GM18508 (cell line): ENCODE measurements around the gene ACOX1.

Experiments used
- ATAC-seq: cut with Tn5 transposase; IDR thresholded peaks from one replicate; pipeline ENCODE4 v1.9.1; 2021; ENCODE audit warnings: moderate number of reproducible peaks; ENCODE audit not compliant: insufficient read depth, unreplicated experiment

ACOX1 gene

DNA sequence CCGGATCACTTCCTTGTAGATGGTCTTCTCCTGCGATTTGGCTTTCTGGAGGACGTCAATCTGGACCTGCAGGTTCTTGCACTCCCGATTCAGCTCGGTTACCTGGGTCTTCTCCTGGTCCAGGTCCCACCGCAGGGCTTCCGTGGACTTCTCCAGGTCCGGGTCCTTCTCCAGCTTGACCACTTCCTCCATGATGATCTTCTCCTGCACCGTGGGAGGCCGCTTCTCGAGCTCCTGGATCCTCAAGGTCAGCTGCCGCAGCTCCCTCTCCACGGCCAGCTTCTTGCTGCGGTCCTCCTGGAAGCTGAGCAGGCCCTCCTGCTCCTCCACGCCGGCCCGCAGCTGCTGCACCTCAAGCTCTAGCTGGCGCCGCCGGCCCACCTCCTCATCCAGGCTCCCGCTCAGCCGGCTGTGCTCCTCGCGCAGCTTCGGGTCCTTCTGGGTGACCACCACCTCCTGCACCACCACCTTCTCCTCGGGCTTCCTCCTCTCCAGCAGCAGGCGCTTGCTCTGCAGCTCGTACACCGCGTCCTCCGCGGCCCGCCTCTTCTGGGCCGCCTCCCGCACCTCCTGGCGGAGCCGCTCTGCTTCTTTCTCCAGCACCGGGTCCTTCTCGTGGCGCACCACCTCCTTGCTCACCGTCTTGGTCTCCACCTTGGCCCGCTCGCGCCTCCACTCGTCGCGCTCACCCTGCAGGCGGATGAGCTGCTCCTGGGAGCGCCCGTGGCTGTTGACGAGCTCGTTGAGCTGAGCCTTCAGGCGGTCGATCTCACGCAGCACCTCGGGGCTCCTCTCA lies 29.9 kb upstream of the ACOX1 start:
- ATAC-seq, result no peak

DNA sequence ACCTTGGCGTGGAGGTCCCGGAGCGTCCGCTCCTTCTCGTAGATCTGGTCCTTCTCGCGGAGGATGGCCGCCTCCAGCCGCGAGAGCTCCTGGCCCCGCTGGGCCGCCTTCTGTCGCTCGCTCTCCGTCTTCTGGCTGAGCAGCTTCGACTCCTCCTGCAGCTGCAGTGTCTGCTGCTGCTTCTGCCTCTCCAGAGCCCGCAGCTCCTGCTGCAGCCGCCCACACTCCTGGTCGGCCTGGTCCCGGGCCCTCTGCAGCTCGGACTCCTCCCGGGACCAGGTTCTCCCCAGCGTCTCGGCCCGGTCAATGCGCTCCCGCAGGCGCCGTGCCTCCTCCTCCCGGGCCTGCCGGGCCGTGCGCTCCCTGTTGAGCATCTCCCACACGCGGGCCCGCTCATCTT lies 29.2 kb upstream of the ACOX1 start:
- ATAC-seq, result no peak

DNA sequence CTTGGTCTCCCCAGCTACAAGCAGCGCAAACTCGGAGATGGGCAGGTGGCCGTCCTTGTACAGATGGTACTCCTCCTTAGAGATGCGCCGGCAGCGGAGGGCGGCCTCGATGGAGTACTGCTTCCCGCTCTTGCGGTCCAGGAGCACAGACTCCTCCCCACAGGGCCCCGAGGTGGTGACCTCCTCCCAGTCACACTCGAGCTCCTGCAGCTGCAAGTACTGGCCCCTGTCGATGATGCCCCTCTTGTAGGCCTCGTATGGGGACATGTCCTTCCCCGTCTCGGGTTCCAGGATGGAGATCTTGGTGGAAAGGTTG lies 28.8 kb upstream of the ACOX1 start:
- no peak for ATAC-seq

DNA sequence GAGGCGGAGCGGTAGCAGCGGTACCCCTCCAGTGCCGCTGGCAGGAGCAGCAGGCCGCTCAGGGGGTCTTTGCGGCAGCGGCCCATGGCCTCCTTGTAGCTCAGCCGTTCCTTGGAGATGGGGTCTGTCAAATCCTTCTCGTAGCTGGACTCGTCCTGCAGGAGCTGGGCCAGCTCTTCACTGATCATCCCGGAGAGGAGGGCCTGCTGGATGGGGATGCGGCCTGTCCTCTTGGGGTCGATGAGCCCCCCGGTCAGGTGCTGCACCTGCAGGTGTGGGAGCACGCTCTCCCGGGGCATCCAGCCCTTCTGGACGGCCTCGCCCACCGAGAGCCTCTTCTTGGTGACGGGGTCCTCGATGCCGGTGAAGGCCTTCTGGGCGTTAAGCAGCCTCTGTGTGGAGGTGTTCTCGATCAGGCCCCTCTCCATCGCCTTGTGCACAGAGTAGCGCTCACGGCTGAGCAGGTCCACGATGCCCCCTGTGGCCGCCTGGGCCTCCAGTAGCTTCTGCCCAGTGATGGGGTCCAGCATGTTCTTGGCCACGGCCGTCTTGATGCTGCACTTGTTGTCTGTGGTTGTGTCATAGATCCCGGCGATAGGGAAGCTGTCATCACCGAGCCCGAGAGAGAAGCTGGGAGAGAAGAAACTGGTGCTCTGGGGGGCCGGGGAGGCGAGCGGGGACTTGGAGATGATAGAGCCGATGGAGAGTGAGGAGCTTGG lies 28.3 kb upstream of the ACOX1 start:
- no peak for ATAC-seq

DNA sequence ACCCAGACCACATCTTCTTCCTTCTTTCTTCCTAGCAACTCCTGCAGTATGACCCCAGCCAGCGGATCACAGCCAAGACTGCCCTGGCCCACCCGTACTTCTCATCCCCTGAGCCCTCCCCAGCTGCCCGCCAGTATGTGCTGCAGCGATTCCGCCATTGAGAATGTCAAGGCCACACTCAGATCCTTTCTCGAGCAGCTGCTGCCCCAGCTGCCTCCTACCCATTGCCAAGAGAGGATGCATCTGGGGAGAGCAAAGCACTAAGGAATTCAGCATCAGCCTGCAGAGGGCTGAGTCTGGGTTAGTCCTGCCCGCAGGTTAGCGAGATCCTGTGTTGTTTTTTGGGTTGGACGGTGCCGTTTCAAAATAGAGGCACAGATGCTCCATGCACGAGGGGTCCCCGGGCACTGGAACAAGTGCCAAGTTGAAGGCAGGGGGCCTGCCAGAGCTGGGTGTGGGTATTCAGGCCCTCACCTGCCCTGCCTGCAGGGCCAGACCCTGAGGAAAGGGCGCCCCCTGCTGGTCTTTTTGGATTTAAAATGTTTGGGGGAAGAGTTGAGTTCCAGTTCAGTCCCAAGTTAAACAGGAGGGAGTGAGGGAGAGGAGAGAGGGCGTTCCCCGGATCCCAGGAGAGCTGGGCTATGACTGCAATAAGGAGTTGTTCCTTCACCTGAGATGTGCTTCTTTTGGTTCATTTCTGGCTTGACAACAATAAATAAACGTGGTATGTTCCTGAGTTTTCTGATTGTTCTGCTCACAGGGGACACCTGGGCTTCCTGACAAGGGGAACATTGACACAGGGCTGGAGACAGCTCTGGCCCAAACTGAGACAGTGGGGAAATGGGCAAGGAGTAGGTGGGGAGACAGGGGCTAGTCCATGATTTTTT lies 26.5 kb upstream of the ACOX1 start:
- no peak for ATAC-seq

DNA sequence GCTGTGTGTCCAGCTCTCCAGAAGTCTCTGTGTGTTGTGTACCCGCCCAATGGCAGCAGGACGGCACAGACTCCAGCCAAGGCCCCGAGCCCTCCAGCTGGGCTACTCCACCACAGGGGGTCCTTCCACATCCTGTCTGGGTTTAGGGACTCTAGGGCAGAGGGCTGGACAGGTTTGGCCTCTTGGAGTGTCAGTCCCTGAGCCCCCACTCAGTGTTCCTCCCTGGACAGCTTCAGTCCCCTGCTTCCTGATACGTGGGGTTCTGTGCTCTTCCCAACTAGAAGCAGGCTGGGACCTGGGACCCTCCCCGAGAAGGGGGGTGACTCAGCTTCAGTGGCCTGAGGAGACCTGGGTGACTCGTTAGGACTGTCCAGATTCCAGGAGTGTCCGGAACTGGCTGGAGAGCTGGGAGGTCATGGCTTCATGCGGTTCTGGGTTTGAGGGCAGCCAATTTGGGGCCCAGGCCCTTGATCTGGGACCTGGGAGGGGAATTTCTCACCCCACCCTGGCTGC lies 25.8 kb upstream of the ACOX1 start:
- no peak for ATAC-seq

DNA sequence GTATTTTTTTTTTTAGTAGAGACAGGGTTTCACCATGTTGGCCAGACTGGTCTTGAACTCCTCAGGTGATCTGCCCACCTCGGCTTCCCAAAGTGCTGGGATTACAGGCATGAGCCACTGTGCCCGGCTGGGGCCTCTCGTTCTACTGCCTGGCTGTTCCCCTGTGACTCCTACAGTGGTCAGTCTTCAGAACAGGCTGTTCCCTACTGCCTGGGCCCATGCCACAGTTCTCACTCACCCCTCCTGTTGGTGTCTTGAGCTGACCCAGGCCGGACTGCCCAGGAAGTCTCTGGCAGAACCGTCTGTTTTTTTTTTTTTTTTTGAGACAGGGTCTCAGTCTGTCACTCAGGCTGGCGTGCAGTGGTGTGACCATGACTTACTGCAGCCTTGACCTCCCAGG lies 24.9 kb upstream of the ACOX1 start:
- ATAC-seq, result no peak

DNA sequence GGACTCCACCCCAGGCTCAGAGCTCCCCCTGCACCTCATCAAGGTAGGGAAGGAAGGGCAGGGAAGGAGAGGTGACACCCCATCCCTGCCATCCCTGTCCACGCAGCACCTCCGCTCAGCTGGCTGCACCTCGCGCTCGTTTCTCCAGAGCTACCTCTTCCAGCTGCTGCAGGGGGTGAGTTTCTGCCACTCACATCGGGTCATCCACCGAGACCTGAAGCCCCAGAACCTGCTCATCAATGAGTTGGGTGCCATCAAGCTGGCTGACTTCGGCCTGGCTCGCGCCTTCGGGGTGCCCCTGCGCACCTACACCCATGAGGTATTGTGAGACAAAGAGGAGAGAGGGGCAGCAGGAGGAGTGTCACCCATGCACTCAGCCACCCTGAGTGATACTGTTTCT lies 23.1 kb upstream of the ACOX1 start:
- no peak for ATAC-seq

DNA sequence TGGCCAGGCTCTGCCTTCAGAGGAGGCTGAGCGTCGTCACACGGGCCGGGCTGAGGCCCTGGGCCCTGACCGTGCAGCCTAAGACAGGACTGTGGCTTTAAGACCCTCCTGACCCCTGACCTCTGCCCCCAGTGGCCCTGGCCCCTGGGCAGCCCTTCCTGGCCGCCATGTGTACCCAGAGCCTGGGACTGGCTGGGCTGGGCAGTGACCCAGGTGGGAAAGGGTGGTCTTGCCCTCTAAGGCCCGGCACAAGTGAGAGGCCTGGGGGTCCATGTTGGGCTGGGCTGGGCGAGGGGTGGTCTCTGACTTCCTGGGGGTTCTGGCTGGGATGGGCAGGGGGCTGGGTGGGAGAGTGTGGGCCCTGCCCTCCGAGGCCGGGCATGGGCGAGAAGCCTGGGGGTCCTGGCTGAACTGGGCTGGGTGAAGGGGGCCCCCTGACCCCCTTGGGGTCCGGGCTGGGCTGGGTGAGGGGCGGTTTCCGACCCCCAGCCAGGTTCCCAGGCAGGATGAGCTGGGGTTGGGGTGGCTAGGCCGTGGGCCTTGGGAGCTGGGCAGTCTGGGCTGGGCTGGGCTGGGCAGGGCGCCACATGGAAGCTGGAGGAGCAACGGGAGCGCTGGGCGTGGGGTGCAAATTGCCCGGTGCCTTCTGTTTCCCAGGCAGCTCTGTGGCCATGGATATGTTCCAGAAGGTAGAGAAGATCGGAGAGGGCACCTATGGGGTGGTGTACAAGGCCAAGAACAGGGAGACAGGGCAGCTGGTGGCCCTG lies 22.0 kb upstream of the ACOX1 start, which contains the start of gene CDK3:
Gene CDK3, plus strand, starts transcription at position 101 of the 767 bp plus-strand sequence. Its CDS starts 571 bp downstream, at position 672.
- no peak for ATAC-seq

DNA sequence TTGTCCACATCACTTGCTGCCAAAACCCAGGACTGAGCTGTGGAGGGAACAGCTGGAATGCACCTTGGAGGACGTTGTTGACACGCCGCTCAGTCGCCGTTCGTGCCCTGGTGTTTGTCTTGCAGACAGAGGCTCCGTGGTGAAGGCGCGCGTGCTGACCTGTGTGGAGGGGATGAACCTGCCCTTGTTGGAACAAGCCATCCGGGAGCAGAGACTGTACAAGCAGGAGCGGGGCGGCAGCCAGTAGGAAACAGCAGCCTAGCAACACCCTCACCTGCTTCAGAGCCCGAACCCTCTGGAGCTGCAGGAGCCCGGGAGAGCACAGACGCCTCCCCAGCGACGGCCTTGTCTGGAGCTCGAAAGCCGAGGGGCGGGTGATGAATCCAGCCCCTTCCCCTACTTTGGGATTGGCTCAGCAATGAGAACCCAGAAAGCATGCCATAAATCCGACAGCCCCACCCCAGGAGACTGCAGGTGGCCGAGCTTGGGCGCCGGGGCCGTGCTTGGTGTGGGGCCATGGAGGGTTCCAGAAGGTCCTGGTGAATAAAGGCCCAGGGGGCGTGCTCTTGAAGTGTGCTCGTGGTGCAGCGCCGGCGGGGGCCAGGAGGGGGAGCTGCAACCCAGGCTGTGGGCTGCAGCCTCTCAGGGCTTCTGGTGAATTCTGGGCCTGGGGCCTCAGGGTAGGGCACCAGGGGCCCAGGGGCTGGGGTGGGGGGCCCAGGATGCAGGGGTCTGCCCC lies 21.2 kb upstream of the ACOX1 start:
- no peak for ATAC-seq

DNA sequence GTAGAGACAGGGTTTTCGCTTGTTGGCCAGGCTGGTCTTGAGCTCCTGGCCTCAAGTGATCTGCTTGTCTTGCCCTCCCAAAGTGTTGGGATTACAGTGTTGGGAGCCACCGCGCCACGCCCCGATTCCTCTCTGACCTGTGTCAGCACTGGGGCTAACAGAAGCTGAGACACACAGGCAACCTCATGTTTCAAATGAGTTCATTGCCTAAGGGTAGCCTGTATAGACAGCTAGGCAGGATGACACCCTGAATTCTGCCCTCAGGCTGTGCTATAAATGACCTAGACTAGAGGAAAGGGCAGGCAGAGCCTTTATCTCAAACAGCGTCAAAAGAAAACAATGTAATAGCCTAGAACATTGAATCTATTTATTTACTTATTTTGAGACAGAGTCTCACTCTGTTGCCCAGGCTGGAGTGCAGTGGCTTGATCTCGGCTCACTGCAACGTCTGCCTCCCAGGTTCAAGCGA lies 19.4 kb upstream of the ACOX1 start:
- no peak for ATAC-seq

DNA sequence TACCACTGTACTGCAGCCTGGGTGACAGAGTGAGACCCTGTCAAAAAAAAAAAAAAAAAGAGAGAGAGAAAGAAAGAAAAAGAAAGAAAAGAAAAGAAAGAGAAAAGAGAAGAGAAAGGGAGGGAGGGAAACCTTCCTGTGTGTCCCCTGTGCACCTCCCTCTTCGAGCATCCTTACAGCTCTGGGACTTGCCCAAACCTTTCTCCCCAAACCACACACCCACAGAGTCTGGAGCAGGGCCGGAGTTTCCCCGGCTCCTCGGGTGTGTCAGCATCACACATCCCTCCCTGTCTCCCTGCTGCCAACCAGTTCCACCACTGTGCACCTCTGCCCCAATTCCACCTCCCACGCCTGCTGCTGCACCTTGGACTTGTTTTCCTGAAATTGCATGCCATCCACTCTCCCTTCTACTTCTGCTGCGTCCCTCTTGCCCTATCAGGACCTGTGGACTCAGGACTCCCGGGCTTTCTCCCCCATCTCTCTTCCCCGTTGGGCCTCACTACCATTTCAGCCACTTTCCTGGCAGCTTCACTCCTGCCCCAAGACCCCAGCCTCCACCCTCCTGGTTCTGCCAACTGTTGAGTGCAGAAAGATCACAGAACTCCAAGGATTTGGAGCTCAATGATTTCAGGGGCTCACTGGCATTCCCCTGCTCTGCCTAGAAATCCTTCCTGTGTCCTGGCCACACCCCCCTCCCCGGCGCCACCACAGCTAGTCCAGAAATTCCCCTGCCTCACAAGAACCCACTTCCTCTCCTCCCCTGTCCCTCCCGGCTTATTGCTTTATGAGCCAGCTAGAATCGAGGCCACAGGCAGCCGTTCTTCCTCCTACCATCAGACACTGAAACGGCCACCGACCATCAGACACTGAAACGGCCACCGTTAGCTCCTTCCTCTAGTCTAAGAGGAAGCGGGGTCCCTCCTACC lies 18.0 kb upstream of the ACOX1 start:
- ATAC-seq, result no peak

DNA sequence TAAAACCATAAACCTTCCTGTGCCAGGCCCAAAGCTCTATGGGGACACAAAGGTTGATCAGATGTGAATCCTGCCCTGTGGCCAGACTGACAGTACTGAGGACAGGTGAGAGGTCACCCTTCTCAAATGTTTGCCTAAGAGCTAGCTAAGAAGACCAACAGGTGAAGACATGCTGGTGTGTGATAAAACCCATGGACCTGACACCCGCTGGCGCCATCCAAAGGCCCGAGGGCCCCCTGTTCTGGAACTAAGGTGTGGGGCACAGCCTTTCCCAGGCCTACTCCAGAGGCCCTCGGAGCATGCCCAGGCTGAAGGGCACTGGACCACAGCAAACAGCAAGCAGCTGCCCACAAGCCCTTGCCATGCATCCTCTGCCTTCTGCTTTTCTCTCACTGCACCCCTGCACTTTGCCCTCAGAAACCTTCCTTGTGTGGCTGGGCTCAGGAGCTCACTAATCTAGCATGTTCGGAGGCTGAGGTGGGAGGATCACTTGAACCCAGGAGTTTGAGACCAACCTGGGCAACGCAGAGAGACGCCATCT lies 16.5 kb upstream of the ACOX1 start:
- no peak for ATAC-seq

DNA sequence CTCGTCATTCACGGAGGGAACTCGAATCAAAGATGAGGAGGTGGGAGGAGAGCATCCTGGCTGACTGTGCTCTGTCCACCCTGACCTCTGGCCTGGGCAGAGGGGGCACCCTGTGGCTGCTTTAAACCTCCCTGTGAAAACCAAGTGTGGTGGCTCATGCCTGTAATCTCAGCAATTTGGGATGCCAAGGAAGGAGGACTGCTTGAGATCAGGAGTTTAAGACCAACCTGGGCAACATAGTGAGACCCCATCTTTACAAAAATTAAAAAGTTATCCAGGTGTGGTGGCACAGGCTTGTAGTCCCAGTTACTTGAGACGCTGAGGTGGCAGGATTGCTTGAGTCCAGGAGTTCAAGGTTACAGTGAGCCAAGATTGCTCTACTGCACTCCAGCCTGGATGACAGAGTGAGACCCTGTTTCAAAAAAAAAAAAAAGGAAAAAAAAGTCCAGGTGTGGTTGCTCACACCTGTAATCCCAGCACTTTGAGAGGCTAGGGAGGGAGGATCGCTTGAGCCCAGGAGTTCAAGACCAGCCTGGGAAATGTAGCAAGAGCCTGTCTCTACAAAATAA lies 15.9 kb upstream of the ACOX1 start:
- no peak for ATAC-seq

DNA sequence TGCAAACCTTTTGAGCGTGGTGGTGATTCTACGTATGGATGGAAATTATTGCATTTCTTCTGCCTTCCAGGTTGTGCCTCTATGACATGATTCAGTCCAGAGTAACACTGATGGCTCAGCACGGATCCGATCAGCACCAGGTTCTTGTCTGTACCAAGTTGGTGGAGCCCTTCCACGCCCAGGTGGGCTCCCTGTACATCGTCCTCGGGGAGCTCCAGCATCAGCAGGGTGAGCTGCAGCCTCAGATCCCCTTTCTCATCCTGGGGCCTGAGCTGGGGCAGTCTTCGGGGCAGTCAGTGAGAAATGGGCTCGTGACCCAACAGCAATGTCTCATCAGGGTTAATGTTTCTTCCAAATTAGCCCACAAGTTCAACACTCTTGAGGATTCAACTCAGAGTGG lies 12.4 kb upstream of the ACOX1 start:
- ATAC-seq, result no peak

DNA sequence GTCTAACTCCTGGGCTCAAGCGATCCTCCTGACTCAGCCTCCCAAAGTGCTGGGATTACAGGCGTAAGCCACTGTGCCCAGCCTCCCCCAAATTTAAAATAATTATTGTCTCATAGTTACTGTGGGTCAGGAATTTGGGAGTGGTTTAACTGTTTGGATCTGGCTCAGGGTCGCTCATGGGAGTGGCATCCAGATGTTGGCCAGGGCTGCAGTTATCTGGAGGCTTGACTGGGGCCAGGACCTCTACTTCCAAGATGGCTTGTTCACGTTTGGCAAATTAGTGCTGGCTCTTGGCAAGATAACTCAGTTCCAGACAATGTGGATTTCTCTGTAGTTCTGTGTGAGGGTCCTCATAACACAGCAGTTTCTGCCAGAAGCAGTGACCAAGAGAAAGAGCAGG lies 8.1 kb upstream of the ACOX1 start:
- no peak for ATAC-seq

DNA sequence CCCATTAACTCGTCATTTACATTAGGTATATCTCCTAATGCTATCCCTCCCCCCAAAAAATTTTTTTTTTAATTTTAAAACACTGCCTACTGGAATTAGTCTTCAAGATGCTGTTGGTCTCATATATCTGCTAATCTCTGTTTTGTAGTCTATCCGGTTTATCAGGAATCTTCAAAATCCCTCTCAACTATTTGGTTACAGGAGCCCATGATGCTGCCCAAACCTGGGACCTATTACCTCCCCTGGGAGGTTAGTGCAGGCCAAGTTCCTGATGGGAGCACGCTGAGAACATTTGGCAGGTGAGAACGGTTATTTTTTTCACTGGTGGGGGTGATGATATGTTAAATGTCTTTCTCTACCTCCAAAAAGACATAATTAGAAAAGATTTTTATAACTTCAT lies 7.0 kb upstream of the ACOX1 start:
- ATAC-seq, result no peak
